Hepatocyte (in vitro differentiated cells): ENCODE results near the gene LHPP.

Experiments used
- CTCF ChIP-seq: fragments of 200-600 bp; sonication (generic); IDR thresholded peaks from 2 replicates; pipeline ENCODE4 v1.5.1; 2016; ENCODE audit warnings: antibody characterized with exemption, mild to moderate bottlenecking; ENCODE audit not compliant: poor library complexity
- EZH2 ChIP-seq: fragments of 200-600 bp; sonication (generic); IDR thresholded peaks from 2 replicates; pipeline ENCODE4 v1.6.1; 2016; ENCODE audit warnings: antibody characterized with exemption, mild to moderate bottlenecking, borderline replicate concordance
- EZH2phosphoT487 ChIP-seq: fragments of 200-600 bp; sonication (generic); IDR thresholded peaks from one replicate; pipeline ENCODE4 v1.6.1; 2018; ENCODE audit warnings: antibody characterized with exemption, mild to moderate bottlenecking, low read depth, moderate library complexity; ENCODE audit not compliant: unreplicated experiment, severe bottlenecking

- TF ChIP-seq CTCF, result no peak
- no peak for TF ChIP-seq EZH2
- no peak for TF ChIP-seq EZH2phosphoT487
Measured at GRCh38 chr10:124495725-124496124, 34.1 kb downstream of the LHPP start.
